Bronchial epithelial cell (primary cell): ENCODE results near the gene RNF213. TPM values are rescaled to one million over a fixed set of nuclear protein-coding genes. Genes with fewer than 3 reads are reported as not detected.
"Not testable (repeated sequence)": the region's sequence is repeated elsewhere in the genome, so short reads cannot be mapped to it uniquely, and the experiment has no call there.

ENCODE experiments used
- DNase-seq: peaks from one replicate; pipeline ENCODE4 v3.0.0-alpha.2; 2010; ENCODE audit warnings: low read depth
- FAIRE-seq: peaks from 2 replicates; lab custom pipeline; 2011; peaks lifted over from hg19 to GRCh38; lab: Jason Lieb, UNC
- H3K27me3 ChIP-seq: 2 replicates; pipeline ENCODE4 v1.5.1; 2011; ENCODE audit warnings: low read length; ENCODE audit not compliant: control insufficient read depth, insufficient read depth
- H3K36me3 ChIP-seq: 2 replicates; pipeline ENCODE4 v1.5.1; 2011; ENCODE audit warnings: low read length; ENCODE audit not compliant: control insufficient read depth, insufficient read depth
- H3K4me3 ChIP-seq: 2 replicates; pipeline ENCODE4 v1.5.1; 2011; ENCODE audit warnings: mild to moderate bottlenecking, low read depth, low read length, control low read depth
- CTCF ChIP-seq: IDR thresholded peaks from 2 replicates; pipeline ENCODE4 v1.5.1; 2011; ENCODE audit warnings: mild to moderate bottlenecking, moderate library complexity, low read length, control low read depth, inconsistent platforms; ENCODE audit not compliant: insufficient read depth, severe bottlenecking
- total RNA-seq: library from RNA; depleted of rRNA; stranded (reverse); fragments of >200 nt; gene quantifications from 2 replicates; pipeline ENCODE4 v1.2.1, GENCODE V29; 2014

The RNF213 gene
- total RNA-seq, 1 donor from 2014 or later, result 41.3 TPM

DNA sequence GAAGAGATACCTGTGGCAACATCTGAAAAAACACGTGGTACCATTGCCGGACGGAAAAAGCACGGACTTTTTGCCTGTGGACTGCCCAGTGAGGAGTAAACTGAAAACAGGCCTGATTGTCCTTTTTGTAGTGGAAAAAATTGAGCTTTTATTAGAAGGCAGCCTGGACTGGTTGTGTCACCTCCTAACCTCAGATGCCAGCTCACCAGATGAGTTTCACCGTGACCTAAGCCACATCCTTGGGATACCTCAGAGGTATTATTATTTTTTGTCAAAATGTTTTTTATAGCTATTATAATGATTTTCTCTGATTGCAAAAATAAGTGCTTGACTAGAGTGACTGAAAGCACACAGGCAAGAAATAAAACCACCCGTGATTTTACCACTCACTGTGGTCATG is 34.9 kb downstream of the RNF213 start:
- TF ChIP-seq CTCF, result no peak
- no peak for DNase-seq
- FAIRE-seq, result no peak
- H3K36me3 ChIP-seq, result peaks cover 29% of the 10 kb centered on the region
- H3K4me3 ChIP-seq, result no peak overlapping the region
- H3K27me3 ChIP-seq, result no peaks in the 10 kb centered on the region

- FAIRE-seq (peak; percentile 43), DNase-seq (no peak)
- Histone ChIP-seq H3K36me3 (peaks cover 27% of the 10 kb centered on the region), H3K27me3 (no peaks in the 10 kb centered on the region), H3K4me3 (no peak overlapping the region)
- TF ChIP-seq CTCF, result no peak
Measured at GRCh38 chr17:80296221-80296620, 35.6 kb downstream of the RNF213 start.

- FAIRE-seq, result no peak
- H3K36me3 ChIP-seq, result peaks cover 20% of the 10 kb centered on the region
- no peak for DNase-seq
- H3K27me3 ChIP-seq, result no peaks in the 10 kb centered on the region
- TF ChIP-seq CTCF, result no peak
- no peak overlapping the region for H3K4me3 ChIP-seq
Measured at GRCh38 chr17:80297996-80298560, 37.4 kb downstream of the RNF213 start.

- DNase-seq, FAIRE-seq, H3K27me3 ChIP-seq, H3K4me3 ChIP-seq: not testable (repeated sequence)
- peaks cover 21% of the 10 kb centered on the region for H3K36me3 ChIP-seq
Measured at GRCh38 chr17:80299350-80300100, 38.9 kb downstream of the RNF213 start.

- not testable (repeated sequence) for DNase-seq, FAIRE-seq, H3K4me3 ChIP-seq, H3K27me3 ChIP-seq
- H3K36me3 ChIP-seq, result peaks cover 19% of the 10 kb centered on the region
Measured at GRCh38 chr17:80300756-80301155, 40.1 kb downstream of the RNF213 start.

DNA sequence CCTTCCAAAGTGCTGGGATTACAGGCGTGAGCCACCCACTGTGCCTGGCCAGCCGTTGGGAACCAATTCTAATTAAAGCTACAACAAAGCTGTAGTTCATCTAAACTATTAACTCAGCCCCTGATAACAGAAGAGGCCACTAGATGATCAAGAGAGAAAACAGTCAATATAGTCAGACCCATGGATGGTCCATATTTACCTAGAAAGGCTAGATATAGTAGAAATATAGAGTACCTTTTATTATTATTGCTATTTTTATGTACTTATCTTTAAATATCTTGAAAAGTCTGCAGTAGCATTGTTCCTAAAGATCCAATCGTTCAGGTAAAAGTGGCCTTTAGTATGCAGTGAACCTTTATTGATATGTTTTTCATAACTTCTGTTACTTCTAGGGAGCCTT is 43.2 kb downstream of the RNF213 start:
- Histone ChIP-seq H3K36me3 (peaks cover 19% of the 10 kb centered on the region), H3K4me3 (no peak overlapping the region), H3K27me3 (no peaks in the 10 kb centered on the region)
- FAIRE-seq (no peak), DNase-seq (no peak)
- no peak for TF ChIP-seq CTCF
